Activated gamma-delta T cell treated with Interleukin-2 at 50 U/mL for 16 hours (primary cell): ENCODE data around the gene ZNF672.
"Not testable (repeated sequence)": the region's sequence is repeated elsewhere in the genome, so short reads cannot be mapped to it uniquely, and the experiment has no call there.

Source experiments
- DNase-seq: peaks from one replicate; pipeline ENCODE4 v3.0.0-alpha.2; 2020

ZNF672 gene

GRCh38 chr1:248814351-248814750, 23.7 kb upstream of the ZNF672 start:
- DNase-seq: no peak

- no peak for DNase-seq
Measured at GRCh38 chr1:248815407-248816034, 22.5 kb upstream of the ZNF672 start.

GRCh38 chr1:248816042-248816851, 21.8 kb upstream of the ZNF672 start:
- DNase-seq: no peak

GRCh38 chr1:248817065-248817464, 21.0 kb upstream of the ZNF672 start:
- no peak for DNase-seq

GRCh38 chr1:248818505-248819374, 19.3 kb upstream of the ZNF672 start:
- DNase-seq: no peak

- DNase-seq: no peak
Measured at GRCh38 chr1:248820041-248820585, 17.9 kb upstream of the ZNF672 start.

- DNase-seq: no peak
Measured at GRCh38 chr1:248821101-248821500, 16.9 kb upstream of the ZNF672 start.

- no peak for DNase-seq
Measured at GRCh38 chr1:248821641-248822040, 16.4 kb upstream of the ZNF672 start.

- DNase-seq: no peak
Measured at GRCh38 chr1:248822148-248823032, 15.6 kb upstream of the ZNF672 start.

GRCh38 chr1:248823517-248824001, 14.5 kb upstream of the ZNF672 start:
- no peak for DNase-seq

GRCh38 chr1:248824301-248824700, 13.7 kb upstream of the ZNF672 start:
- DNase-seq: no peak

- DNase-seq: no peak
Measured at GRCh38 chr1:248824701-248825100, 13.3 kb upstream of the ZNF672 start.

GRCh38 chr1:248825136-248825535, 12.9 kb upstream of the ZNF672 start:
- DNase-seq: no peak

- DNase-seq: no peak
Measured at GRCh38 chr1:248825573-248825908, 12.5 kb upstream of the ZNF672 start.

- peak; percentile 87 for DNase-seq
Measured at GRCh38 chr1:248825909-248826760, 11.9 kb upstream of the ZNF672 start, which contains the start of gene SH3BP5L. TSS of gene SH3BP5L (minus strand) at chr1:248825915. CDS start at chr1:248824935, 980 bp downstream.

GRCh38 chr1:248828845-248829244, 9.2 kb upstream of the ZNF672 start:
- no peak for DNase-seq

GRCh38 chr1:248830718-248831017, 7.4 kb upstream of the ZNF672 start:
- DNase-seq: not testable (repeated sequence)

GRCh38 chr1:248831842-248832241, 6.2 kb upstream of the ZNF672 start:
- no peak for DNase-seq

GRCh38 chr1:248834343-248834940, 3.6 kb upstream of the ZNF672 start:
- DNase-seq: no peak

- DNase-seq: no peak
Measured at GRCh38 chr1:248837045-248837780, 811 bp upstream of the ZNF672 start.
